NCI-H187 treated with DMSO at 0.1 percent for 48 hours (cell line): ENCODE measurements around the gene CLIP1.
"Not testable (repeated sequence)": the region's sequence is repeated elsewhere in the genome, so short reads cannot be mapped to it uniquely, and the experiment has no call there.

Experiments used
- DNase-seq: peaks from one replicate; lab custom pipeline; 2025; lab: John Stamatoyannopoulos, UW

The CLIP1 gene

GRCh38 chr12:122421821-122422729 is at the start of gene CLIP1:
TSS of gene CLIP1 (minus strand) at chr12:122422669. CDS start at chr12:122380452, 42,217 bp downstream.
- no peak for DNase-seq

DNA sequence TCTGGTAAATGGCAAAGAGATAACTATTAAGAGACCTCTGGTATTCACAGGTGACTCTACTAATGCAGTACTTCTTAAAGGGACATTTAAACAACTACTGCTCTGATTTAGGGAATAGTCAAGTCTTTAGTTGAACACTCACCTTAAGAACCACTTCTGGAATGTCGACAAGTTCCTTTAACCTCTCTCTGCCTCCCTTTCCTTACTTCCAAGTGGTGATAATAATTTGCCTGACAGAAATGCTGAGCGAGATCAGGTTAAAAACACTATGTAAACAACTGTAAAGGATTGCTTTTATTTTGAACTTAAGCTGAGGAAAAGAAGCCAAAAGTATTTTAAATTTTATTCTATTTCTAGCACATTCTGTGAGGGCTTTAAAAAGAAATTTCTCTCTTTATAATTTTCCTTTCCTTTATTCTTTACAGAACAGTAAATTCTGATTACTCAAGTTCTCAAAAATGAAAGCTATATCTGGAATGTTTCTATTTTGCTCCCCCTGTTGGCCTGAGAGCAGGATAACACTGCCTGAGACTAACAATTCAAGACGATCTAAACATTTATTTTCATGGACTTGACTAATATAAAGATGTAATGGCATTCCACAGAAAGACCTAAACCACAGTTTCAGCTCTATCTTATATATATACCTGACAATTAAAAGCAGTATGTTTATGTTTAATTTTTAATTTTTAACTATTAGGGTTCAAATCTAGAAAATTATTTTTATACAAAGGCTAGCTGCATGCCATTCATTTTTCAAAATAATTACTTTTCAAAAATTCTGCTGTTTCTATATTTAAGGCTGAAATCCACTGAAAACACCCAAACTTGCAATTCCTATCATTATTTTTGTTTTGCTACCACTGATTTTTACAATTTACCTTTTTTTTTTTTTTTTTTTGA is 49.1 kb upstream of the CLIP1 start:
- DNase-seq = no peak

DNA sequence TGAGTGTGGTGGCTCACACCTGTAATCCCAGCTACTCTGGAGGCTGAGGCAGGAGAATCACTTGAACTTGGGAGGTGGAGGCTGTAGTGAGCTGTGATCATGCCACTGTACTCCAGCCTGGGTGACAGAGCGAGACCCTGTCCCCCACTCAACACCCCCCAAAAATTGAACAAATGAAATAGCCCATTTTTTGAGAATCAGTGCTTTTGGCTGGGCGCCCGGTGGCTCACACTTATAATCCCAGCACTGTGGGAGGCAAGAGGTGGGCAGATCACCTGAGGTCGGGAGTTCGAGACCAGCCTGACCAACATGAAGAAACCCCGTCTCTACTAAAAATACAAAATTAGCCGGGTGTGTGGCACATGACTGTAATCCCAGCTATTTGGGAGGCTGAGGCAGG is 48.1 kb upstream of the CLIP1 start:
- DNase-seq = not testable (repeated sequence)

- DNase-seq = not testable (repeated sequence)
Measured at GRCh38 chr12:122469856-122470255, 47.4 kb upstream of the CLIP1 start.

DNA sequence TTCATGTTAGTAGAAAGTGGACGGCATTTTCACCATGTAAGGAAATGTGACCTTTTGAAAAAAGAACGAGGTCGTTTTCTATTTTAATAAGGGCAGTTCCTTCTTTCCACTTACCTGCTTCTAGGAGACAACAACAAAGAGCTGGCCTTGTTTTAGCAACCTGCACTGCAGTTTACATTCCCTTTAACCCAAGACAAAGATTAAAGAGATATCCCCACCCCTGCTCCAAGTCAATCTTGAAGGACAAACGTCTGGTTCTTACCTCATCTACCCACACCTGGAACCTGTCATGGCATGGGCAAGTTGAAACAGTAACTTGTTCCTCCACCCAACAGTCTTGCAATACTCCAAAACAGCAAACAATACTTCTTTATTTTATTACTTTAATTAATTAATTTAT is 45.5 kb upstream of the CLIP1 start:
- DNase-seq = no peak

- not testable (repeated sequence) for DNase-seq
Measured at GRCh38 chr12:122464317-122465042, 42.0 kb upstream of the CLIP1 start.

DNA sequence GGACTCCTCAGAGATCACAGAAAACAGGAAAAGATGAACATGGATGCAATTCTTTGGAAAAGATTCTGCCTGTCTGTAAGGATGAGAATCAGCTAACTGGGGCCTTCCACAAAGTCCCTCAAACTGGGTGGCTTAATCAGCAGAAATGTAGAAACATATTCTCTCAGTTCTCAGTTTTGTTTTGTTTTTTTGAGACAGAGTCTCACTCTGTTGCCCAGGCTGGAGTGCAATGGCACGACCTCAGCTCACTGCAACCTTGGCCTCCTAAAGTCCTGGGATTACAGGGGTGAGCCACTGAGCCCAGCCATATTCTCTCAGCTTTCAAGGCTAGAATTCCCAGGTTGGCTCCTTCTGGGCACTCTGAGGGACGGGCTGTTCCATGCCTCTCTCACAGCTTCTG is 38.2 kb upstream of the CLIP1 start:
- no peak for DNase-seq

DNA sequence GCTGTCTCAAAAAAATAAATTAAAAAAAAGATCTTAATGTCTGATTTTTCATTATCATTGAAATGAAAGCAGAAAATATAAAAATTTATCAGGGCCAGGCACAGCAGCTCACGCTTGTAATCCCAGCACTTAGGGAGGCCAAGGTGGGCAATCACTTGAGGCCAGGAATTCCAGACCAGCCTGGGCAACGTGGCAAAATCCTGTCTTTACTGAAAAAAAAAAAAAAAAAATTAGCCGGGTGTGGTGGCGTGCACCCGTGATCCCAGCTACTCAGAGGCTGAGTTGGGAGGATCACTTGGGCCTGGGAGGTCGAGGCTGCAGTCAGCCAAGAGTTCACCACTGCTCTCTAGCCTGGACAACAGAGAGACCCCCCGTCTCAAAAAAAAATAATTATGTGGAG is 37.6 kb upstream of the CLIP1 start:
- DNase-seq = no peak

- DNase-seq = no peak
Measured at GRCh38 chr12:122459211-122459610, 36.7 kb upstream of the CLIP1 start.

DNA sequence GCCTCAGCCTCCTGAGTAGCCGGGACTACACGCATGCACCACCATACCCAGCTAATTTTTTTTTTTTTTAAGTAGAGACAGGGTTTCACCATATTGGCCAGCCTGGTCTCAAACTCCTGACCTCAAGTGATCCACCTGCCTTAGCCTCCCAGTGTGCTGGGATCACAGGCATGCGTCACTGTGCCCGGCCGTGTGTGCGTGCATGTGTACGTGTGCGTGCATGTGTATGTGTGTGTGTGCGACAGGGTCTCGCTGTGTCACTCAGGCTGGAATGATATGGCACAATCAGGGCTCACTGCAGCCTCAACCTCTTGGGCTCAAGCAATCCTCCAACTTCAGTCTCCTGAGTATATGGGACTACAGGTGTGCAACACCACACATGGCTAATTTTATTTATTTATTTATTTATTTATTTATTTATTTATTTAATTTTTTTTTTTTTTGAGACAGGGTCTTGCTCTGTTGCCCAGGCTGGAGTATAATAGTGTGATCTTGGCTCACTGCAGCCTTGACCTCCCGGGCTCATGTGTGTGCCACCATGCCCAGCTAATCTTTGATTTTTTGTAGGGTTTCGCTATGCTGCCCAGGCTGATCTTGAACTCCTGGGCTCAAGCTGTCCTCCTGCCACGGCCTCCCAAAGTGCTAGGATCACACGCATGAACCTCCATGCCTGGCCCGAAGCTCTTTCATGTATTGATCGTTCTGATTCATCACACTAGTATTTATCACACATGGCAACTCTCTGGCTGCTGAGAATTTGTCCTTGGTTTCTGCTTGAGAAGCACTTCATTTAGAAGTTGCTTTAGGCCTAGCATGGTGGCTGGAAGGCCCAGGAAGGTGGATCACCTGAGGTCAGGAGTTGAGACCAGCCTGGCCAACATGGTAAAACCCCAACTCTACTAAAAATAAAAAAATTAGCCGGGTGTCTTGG is 35.9 kb upstream of the CLIP1 start:
- no peak for DNase-seq

- no peak for DNase-seq
Measured at GRCh38 chr12:122457627-122458026, 35.2 kb upstream of the CLIP1 start.

- DNase-seq = no peak
Measured at GRCh38 chr12:122454739-122455138, 32.3 kb upstream of the CLIP1 start.

DNA sequence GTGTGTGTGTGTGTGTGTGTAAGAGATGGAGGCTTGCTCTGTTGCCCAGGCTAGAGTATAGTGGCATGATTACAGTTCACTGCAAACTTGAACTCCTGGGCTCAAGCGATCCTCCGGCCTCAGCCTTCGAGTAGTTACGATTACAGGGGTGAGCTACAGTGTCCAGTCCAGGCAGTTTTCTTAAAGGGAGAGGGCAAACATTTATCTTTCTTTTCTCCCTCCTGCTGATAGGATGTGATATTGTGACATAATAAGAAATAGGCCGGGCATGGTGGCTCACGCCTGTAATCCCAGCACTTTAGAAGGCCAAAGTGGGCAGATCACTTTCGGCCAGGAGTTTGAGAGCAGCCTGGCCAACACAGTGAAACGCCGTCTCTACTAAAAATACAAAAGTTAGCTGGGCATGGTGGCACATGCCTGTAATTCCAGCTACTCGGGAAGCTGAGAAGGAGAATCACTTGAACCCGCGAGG is 31.8 kb upstream of the CLIP1 start:
- DNase-seq = no peak

DNA sequence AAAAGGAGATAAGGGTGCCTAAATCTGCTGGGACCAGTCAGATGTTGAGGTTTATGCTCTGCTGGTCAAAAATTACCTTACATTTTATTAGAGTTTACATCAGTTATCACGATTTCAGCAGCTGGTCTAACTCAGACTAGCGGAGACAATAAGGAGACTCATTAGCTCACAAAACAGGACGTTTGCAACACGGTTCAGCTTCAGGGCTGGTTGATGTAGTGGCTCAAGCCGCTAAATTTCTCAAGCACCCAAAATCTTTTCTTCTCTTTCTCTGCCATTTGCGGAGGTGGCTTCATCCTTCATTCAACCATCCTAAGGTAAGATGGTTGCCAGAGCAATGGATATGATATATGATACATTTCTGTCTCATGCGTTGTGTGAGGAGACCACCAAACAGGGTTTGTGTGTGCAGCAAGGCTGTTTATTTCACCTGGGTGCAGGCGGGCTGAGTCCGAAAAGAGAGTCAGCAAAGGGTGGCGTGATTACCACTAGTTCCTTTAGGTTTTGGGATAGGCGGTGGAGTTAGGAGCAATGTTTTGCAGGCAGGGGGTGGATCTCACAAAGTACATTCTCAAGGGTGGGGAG is 30.3 kb upstream of the CLIP1 start:
- DNase-seq = no peak

GRCh38 chr12:122449317-122449716 is 26.8 kb upstream of the CLIP1 start:
- no peak for DNase-seq

DNA sequence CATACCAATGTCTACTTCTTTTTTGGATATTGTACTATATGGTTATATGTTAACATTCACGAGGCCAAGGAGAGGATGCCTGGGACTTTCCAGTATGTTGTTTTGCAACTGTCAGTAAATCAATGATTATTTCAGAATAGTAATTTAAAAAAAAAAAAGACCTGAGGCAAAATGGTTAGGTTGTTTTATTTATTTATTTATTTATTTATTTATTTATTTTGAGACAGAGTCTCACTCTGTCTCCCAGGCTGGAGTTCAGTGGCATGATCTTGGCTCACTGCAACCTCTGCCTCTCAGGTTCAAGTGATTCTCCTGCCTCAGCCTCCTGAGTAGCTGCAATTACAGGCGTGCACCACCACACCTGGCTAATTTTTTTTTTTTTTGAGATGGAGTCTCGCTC is 25.4 kb upstream of the CLIP1 start:
- DNase-seq = not testable (repeated sequence)

- not testable (repeated sequence) for DNase-seq
Measured at GRCh38 chr12:122446390-122446789, 23.9 kb upstream of the CLIP1 start.

DNA sequence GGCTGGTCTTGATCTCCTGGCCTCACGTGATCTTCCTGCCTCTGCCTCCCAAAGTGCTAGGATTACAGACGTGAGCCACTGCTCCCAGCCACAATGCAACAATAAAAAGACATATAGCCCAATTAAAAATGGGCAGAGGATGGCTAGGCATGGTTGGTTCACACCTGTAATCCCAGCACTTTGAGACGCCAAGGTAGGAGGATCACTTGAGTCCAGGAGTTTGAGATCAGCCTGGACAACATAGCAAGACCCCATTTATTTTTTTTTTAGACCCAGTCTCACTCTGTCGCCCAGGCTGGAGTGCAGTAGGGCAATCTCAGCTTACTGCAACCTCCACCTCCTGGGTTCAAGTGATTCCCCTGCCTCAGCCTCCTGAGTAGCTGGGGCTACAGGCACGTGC is 21.6 kb upstream of the CLIP1 start:
- DNase-seq = not testable (repeated sequence)

DNA sequence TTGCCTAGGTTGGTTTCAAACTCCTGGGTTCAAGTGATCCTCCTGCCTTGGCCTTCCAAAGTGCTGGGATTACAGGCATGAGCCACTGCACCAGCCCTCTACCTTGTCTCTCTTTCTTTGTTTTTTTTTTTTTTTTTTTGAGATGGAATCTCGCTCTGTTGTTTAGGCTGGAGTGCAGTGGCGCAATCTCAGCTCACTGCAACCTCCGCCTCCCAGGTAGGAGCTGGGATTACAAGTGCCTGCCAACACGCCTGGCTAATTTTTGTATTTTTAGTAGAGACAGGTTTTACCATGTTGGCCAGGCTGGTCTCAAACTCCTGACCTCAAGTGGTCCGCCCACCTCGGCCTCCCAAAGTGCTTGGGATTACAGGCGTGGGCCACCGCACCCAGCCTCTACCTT is 16.4 kb upstream of the CLIP1 start:
- not testable (repeated sequence) for DNase-seq

DNA sequence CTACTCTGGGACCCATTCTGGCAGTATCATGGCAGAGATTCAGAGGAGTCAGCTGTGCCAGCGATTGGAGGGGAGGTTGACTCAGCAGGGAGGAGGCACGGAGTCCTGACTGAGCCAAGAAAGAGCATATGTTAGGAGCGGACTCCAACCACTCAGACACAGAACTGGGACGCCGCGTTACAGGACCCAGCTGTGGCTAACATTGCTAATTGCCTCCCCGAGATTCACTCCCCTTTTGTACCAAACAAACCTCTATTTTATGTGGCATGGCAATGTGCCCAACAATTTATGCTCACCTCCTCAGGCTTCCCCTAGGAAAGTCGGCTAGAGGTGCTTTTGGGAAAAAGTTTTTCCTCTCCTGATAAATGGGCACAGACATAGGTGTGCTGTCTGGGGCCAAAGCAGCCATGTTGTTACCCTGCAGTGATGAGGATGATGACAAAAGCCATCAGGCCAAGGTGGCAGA is 15.2 kb upstream of the CLIP1 start:
- no peak for DNase-seq
